ENCODE data around the gene TRAPPC6A. TPM values are rescaled to one million over a fixed set of nuclear protein-coding genes. Genes with fewer than 3 reads are reported as not detected.

The TRAPPC6A gene
- total and polyA plus RNA-seq, 2 of the 13 experiments (the other 11 are each of a cell fraction or from before 2014, with no cell fraction given), result 6.5 to 21.0 TPM

GRCh38 chr19:45178262-45179071 is 430 bp upstream of the TRAPPC6A start, which contains the start of gene BLOC1S3 (continued):
- TF ChIP-seq MLXIP (CRISPR knock-in tag; IDR thresholded peaks at IDR 0.05; ENCODE audit: borderline replicate concordance) (no peak), CEBPG (CRISPR knock-in tag; IDR thresholded peaks at IDR 0.05) (peak; percentile 85), E2F1 (CRISPR knock-in tag; IDR thresholded peaks at IDR 0.05) (no peak), ELF4 (CRISPR knock-in tag; IDR thresholded peaks at IDR 0.05; ENCODE audit: borderline replicate concordance) (peak; percentile 87; the same call in 1 of the 2 replicates), POLR2AphosphoS2 (IDR thresholded peaks at IDR 0.05; ENCODE audit: low read depth, low read length) (no peak), SNAPC2 (CRISPR knock-in tag; IDR thresholded peaks at IDR 0.05) (no peak), REPIN1 (CRISPR knock-in tag; IDR thresholded peaks at IDR 0.05; ENCODE audit: borderline replicate concordance, low read depth) (peak; percentile 47; the same call in 1 of the 2 replicates), CHD4 (IDR thresholded peaks at IDR 0.05; ENCODE audit: borderline replicate concordance, low read length) (no peak; the same call in 1 of the 2 replicates), SMAD3 (CRISPR knock-in tag; IDR thresholded peaks at IDR 0.05) (no peak), HOMEZ (CRISPR knock-in tag; IDR thresholded peaks at IDR 0.05; ENCODE audit: low read depth) (0 out of 2 replicates have a peak, but pooled peaks have one; percentile 8), NR2F6 (IDR thresholded peaks at IDR 0.05) (no peak), NR2F6 (CRISPR knock-in tag; IDR thresholded peaks at IDR 0.05) (no peak), ZFP62 (CRISPR knock-in tag; IDR thresholded peaks at IDR 0.05) (no peak), TMF1 (CRISPR knock-in tag; IDR thresholded peaks at IDR 0.05; ENCODE audit: low read depth) (no peak), SIX1 (CRISPR knock-in tag; IDR thresholded peaks at IDR 0.05; ENCODE audit: borderline replicate concordance) (no peak), ZNF576 (CRISPR knock-in tag; IDR thresholded peaks at IDR 0.05) (no peak), RNF219 (CRISPR knock-in tag; IDR thresholded peaks at IDR 0.05) (no peak), MEIS1 (CRISPR knock-in tag; IDR thresholded peaks at IDR 0.05; ENCODE audit: borderline replicate concordance) (peak; percentile 49; the same call in 1 of the 2 replicates), NR1H2 (CRISPR knock-in tag; IDR thresholded peaks at IDR 0.05; ENCODE audit: borderline replicate concordance, low read depth) (no peak), RFX3 (CRISPR knock-in tag; IDR thresholded peaks at IDR 0.05) (no peak), ZFX (CRISPR knock-in tag; IDR thresholded peaks at IDR 0.05; ENCODE audit: low read depth) (peak; percentile 44)
- TF ChIP-seq, protein P1, sequence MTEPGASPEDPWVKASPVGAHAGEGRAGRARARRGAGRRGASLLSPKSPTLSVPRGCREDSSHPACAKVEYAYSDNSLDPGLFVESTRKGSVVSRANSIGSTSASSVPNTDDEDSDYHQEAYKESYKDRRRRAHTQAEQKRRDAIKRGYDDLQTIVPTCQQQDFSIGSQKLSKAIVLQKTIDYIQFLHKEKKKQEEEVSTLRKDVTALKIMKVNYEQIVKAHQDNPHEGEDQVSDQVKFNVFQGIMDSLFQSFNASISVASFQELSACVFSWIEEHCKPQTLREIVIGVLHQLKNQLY (CRISPR knock-in tag; IDR thresholded peaks at IDR 0.05), result peak; percentile 40; the same call in 1 of the 2 replicates

Measured in HepG2 (cell line).